NCI-H1048 (cell line): Measurements from ENCODE around the gene MEF2B.

Experiments
- DNase-seq: peaks from one replicate; lab custom pipeline; 2025; lab: John Stamatoyannopoulos, UW

The MEF2B gene

DNA sequence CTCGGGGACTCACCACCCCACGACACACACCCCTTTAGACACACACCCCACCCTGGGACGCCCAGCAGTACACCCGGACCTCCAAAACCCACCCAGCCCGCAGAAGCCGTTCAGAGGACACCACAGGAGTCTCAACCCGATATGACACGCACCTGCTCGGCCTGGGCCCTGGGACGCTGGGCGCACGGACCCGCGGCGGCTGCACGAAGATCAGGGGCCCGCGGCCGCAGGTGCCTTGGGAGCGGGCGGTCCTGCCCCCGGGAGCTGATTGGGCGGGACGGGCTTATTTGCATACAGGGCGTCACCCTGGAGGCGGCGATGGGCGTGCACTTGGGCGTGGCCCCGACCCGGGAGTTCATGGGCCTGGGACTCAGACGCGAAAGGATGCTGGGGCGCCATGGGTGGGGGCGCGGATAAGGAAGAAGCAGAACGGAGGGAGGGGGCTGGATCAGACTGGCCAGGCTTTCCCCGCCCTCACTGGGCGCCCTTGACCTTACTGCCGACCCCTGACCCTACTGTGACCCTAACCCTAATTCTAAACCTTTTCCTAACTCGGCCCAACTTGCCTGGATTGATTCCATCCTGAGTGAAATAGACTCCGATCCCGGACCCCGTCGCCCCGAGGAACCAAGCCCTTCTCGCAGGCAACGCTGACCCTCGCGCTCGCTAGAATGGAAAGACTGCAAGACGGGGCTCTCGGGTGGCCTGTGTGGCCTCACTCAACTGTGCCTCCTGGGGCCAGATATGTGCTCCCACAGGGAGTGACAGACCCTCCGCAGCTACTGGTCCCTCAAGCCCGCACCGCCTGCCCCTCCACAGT lies at the start of gene MEF2B:
TSS of gene MEF2B (minus strand) at position 211 of the 820 bp plus-strand sequence. CDS start 19,528 bp downstream, outside the sequence.
- DNase-seq, result peak; percentile 67

- no peak for DNase-seq
Observed at GRCh38 chr19:19218911-19219310, 48.8 kb upstream of the MEF2B start.

DNA sequence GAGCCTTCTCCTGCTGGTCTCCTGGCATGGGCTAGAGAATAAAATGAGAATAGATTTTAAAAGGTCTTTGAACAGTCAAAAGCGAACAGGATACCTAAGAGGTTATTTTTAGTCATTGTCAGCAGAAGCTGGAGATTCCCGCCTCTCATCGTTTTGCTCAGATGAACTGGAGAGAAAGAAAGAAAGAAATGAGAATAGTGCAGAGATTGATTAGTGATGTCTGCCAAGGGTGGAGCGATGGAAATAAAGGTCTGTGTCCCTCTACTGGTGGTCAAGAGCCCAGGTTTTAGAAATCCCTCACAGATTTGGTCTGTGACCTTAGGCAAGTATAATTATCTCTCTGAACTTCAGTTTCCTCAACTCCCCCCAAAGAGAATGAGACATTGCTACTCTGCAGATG lies 47.0 kb upstream of the MEF2B start:
- DNase-seq, result no peak

DNA sequence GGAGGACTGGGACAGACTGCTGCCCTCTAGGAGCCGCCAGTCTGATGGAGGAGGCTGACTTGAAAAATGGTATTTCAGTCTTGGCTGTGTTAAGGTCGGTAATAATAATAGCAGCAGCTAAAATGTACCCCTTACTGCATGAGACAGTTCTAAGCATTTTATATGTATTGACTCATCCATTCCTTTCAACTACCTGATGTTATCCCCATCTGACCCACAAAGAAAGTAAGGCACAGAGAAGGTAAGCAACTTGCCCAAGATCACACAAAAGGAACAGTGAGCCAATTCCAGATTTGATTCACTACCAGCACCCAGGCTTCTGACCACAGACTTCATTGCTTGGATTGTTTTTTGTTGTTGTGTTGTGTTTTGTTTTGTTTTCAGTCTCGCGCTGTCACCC lies 45.7 kb upstream of the MEF2B start:
- DNase-seq, result no peak

DNA sequence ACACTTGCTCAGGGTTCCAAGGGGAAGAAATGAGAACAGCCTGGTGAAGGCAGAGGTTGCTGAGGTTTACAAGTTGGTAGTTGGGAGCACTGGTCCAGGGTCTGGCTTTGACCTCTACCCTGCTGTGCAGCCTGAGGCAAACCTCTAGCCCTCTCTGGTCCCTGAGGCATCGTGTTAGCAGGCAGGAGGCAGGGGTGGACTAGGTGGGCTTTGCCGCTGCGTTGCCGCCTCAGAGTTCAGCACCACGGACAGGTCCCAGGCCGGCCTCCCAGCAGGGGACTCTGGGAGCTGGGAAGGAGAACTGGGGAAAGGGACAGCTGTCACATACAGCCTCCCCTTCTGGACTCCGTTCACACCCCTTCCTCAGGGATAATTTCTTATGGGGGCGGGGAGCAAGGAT lies 44.8 kb upstream of the MEF2B start:
- DNase-seq, result peak; percentile 6

- DNase-seq, result no peak
Observed at GRCh38 chr19:19214159-19214490, 44.1 kb upstream of the MEF2B start.

DNA sequence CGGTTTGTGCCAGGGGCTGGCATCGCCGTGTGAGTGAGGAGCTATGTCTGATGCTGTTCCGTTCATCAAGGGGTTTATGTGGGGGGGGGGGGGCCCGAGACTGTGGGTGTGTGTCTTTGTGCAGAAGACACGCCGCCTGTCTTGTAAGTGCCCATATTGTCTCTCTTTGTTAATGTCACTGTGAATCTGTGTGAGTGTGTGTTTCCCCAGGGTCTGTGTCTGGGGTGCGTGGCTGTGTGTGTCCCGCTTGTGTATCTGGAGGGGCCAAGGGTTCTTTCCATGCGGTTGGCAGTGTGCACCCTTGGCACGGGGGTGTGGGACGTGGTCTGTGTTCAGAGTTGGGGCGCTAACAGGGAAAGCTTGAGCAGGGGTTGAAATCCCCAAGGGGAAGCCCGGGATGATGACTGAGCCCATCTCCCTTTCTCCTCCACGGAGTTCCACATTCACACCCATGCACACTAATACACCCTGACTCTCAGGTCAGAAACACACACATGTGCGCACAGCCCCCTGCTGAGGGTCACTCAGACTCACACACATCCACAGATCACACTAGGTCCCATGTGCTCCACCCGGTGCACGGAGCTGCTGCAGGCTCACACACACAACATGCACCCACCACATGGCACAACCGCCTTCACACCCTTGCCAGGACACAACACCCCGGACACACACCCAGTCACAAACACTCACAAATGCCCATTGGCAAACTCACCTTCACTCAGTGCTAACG lies 43.5 kb upstream of the MEF2B start:
- DNase-seq, result no peak

- DNase-seq, result no peak
Observed at GRCh38 chr19:19212916-19213315, 42.9 kb upstream of the MEF2B start.

DNA sequence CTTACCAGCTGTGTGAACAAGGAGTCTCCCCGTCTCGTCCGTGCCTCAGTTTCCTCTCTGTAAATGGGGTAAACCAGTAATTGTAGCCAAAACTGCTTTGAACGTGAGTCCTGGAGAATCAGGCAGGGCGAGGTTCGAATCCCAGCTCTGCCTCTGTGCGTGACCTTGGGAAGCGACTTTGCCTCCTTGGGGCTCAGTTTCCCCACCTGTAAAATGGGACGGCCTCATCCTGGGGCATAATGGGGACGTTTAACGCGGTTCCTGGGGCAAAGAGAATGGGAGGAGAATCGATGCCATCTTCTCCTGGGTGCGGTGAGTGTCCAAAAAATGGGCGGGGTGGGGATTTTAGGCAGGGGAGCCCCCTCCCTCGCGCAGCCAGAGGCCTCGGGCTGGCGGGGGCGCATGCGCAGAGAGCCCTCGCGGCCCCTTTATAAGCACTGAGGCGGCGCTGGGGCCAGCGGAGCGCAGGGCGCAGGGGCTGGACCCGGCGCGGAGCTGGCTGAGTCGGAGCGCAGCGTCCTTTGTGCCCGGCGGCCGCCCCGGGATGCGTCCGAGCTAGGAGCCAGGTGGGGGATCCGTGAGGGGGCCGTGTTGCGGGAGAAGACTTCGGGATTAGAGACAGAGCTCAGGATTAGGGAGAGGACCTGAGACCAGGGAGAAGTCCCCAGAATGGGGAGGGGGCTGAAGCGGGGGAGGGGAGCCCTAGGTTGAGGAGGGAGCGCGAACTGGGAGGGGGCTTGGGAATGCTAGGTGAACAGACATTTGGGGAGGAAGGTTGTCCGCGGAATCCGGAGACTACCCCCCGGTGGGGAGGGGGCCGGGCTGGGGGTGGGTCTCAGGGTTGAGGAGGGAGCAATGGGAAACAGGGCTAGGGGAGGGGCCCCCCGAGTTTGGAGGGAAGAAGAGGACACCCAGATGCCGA lies 41.7 kb upstream of the MEF2B start, which contains the start of gene NCAN:
TSS of gene NCAN (plus strand) at position 460 of the 922 bp plus-strand sequence. CDS start 4,996 bp downstream, outside the sequence.
- DNase-seq, result no peak

DNA sequence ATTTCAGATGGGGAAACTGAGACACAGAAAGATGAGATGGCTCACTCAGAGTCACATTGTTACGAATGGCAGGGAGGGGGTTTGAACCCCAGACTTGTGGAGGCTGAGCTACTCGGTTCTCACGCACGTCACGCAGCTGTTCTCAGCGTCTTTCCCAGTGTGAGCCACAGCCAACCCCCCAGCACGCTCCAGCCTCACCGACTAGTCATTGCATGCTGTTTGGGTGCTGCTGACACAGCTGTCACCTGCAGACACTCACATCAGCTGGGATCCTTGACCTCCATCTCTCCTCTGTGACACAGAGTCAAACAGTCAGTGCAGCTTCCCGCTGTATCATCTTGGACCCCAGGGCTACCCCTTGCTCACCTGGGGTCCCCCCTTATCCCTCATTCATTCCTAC lies 39.3 kb upstream of the MEF2B start:
- no peak for DNase-seq

DNA sequence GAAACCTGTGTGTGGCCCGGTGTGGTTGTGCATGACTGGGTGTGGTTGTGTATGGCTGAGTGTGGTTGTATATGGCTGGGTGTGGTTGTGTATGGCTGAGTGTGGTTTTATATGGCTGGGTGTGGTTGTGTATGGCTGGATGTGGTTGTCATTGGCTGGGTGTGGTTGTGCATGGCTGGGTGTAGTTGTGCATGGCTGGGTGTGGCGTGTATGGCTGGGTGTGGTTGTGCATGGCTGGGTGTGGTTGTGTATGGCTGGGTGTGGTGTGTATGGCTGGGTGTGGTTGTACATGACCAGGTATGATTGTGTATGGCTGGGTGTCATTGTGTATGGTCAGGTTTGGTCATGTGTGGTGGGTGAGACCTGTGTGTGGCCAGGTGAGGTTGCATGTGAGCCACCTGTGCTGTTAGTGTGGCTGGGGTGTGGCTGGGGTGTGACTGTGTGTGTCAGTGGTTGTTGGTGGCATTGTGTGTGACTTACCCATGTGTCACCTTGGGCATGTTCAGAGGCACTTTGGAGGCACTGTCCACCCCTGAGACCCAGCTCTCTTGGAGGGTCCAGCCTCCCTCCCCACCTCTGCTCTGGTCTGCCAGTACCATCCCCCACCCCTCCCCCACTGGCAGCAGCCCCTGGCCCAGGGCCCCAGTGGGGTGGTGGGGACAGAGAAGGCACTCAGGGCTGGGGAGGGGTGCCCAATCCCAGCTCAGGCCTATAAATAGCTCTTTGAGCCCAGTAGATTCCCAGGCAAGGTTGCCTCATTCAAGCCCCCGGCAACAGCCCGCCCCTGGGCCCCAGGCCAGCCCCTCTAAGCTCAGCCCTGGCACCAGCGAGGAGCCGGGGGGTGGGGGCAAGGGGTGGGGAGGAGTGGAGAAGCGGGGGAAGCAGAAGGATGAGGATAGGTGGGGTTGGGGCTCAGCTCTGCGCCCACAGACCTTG lies 37.8 kb upstream of the MEF2B start:
- no peak for DNase-seq

- DNase-seq, result no peak
Observed at GRCh38 chr19:19206938-19207337, 36.9 kb upstream of the MEF2B start.

GRCh38 chr19:19205416-19206410 lies 35.6 kb upstream of the MEF2B start:
- DNase-seq, result no peak

DNA sequence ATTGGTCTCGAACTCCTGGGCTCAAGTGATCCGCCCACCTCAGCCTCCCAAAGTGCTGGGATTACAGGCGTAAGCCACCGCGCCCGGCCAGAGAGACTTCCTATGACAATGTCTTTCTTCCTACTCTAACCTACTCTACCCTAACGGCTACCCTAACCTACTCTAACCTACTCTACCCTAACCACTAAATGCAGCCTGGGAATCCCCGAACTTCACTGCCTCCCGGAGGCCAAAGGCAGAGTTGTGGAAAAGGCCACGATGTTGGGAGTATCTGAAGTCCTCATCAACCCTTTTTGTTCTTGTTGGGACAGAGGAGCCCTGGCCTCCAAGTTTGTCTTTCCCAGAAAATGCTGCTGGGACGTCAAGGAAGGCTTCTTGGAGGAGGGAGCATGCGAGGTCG lies 34.1 kb upstream of the MEF2B start:
- DNase-seq, result no peak

DNA sequence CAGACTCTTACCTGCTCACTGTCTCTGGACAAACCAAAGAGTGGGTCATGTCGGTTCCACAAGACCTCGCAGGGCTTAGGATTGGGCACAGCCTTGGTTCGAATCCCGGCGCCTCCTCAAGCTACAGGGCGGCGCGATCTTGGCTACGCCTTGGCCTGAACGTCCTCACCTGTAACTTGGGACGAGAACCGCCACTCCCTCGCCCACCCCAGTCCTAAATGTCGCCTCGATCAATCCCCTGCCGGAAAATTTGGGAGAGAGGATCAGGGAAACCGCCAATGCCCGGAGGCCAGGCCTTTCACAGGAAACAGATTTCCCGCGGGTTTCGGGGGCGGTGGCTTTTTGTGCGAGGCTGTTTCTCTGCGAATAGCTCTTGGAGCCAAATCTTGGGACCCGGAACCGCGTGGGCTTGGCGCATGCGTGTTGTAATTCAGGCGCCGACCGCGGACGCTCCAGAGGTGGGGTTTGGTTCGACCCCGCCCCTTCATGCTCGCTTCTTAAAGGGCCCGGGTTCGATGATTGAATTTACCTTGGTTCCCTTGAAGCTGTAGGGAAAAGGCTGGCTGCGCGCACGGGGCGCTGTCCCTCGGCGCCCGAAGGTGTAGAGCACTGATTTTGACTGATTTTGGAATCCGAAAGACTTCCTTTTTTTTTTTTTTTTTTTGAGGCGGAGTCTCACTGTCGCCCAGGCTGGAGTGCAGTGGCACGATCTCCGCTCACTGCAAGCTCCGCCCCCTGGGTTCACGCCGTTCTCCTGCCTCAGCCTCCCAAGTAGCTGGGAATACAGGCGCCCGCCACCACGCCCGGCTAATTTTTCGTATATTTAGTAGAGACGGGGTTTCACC lies 33.2 kb upstream of the MEF2B start, which contains the start of gene NR2C2AP:
TSS of gene NR2C2AP (minus strand) at position 403 of the 845 bp plus-strand sequence. CDS start at position 49, 354 bp downstream.
- peak; percentile 85 for DNase-seq

GRCh38 chr19:19202707-19203011 lies 32.6 kb upstream of the MEF2B start:
- DNase-seq, result no peak

GRCh38 chr19:19201697-19202630 lies 31.9 kb upstream of the MEF2B start:
- no peak for DNase-seq

DNA sequence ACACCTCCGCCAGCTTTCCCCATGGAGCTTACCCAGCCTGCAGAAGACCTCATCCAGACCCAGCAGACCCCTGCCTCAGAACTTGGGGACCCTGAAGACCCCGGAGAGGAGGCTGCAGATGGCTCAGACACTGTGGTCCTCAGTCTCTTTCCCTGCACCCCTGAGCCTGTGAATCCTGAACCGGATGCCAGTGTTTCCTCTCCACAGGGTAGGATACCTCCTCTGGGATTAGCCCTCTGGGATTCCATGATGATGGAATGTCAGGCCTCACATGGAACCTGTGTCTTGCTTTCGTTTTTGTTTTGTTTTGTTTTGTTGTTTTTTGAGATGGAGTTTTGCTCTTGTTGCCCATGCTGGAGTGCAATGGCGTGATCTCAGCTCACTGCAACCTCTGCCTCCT lies 23.9 kb upstream of the MEF2B start:
- DNase-seq, result no peak
